CD14-positive monocyte (primary cell): ENCODE data around the gene ELMO1. TPM values are rescaled to one million over a fixed set of nuclear protein-coding genes. Genes with fewer than 3 reads are reported as not detected.

Experiments used
- DNase-seq, 3 donors: peaks; one replicate each; pipeline ENCODE4 v3.0.0-alpha.2; 2011 to 2022
- H2AFZ ChIP-seq: 2 replicates; pipeline ENCODE4 v1.6.0; 2012; ENCODE audit warnings: mild to moderate bottlenecking, low read depth, low read length, inconsistent platforms; ENCODE audit not compliant: insufficient read depth, poor library complexity, severe bottlenecking
- H3K27ac ChIP-seq, 2 donors: 1 replicate in 1 of 2; 2 replicates in 1 of 2; pipeline ENCODE4 v1.5.1; 2012 to 2013; ENCODE audit warnings: low read length in 2 of 2, control low read depth in 1 of 2, inconsistent platforms in 1 of 2, low read depth in 1 of 2, mild to moderate bottlenecking in 1 of 2
- H3K27me3 ChIP-seq, 2 donors: one replicate each; pipeline versions ENCODE4 v1.6.0 to v1.6.1; 2011 to 2013; ENCODE audit warnings: low read length in 2 of 2; ENCODE audit not compliant: control insufficient read depth in 2 of 2, insufficient read depth in 2 of 2
- H3K36me3 ChIP-seq, 2 donors: replicated peaks in 1 of 2; 1 replicate in 1 of 2; 2 replicates in 1 of 2; pipeline versions ENCODE4 v1.5.1 to v1.6.1; 2012 to 2013; ENCODE audit warnings: low read length in 2 of 2, control low read depth in 1 of 2, inconsistent platforms in 1 of 2, mild to moderate bottlenecking in 1 of 2; ENCODE audit not compliant: insufficient read depth in 2 of 2, control insufficient read depth in 1 of 2
- H3K4me1 ChIP-seq, 2 donors: 1 replicate in 1 of 2; 2 replicates in 1 of 2; pipeline versions ENCODE4 v1.5.1 to v1.6.1; 2012 to 2013; ENCODE audit warnings: low read length in 2 of 2, control low read depth in 1 of 2, inconsistent platforms in 1 of 2, mild to moderate bottlenecking in 1 of 2, moderate library complexity in 1 of 2; ENCODE audit not compliant: insufficient read depth in 2 of 2, control insufficient read depth in 1 of 2
- H3K4me2 ChIP-seq: replicated peaks from 2 replicates; pipeline ENCODE3; 2012; ENCODE audit warnings: low read length, moderate library complexity, mild to moderate bottlenecking; ENCODE audit not compliant: poor library complexity, severe bottlenecking; ENCODE audit errors: extremely low read depth
- H3K4me3 ChIP-seq, 3 experiments: fragments of 200-600 bp in 1 of 3; sonication (generic) in 1 of 3; replicated peaks in 1 of 3; 1 replicate in 2 of 3; 2 replicates in 1 of 3; pipeline ENCODE4 v1.5.1; 2011 to 2013; ENCODE audit warnings: low read length in 3 of 3, mild to moderate bottlenecking in 3 of 3, control low read depth in 2 of 3, low read depth in 2 of 3, inconsistent platforms in 1 of 3, moderate library complexity in 1 of 3
- H3K79me2 ChIP-seq: 2 replicates; pipeline ENCODE4 v1.6.0; 2012; ENCODE audit warnings: mild to moderate bottlenecking, control low read depth, inconsistent platforms, low read length, moderate library complexity; ENCODE audit not compliant: insufficient read depth
- H3K9ac ChIP-seq: 2 replicates; pipeline ENCODE4 v1.6.0; 2017; ENCODE audit warnings: low read length, mild to moderate bottlenecking; ENCODE audit not compliant: insufficient read depth, poor library complexity, severe bottlenecking
- H3K9me3 ChIP-seq, 2 donors: replicated peaks in 1 of 2; 1 replicate in 1 of 2; 2 replicates in 1 of 2; pipeline versions ENCODE4 v1.5.1 to v1.6.1; 2012 to 2013; ENCODE audit warnings: low read length in 2 of 2, control low read depth in 1 of 2; ENCODE audit not compliant: control insufficient read depth in 1 of 2, insufficient read depth in 1 of 2
- H4K20me1 ChIP-seq: 2 replicates; pipeline ENCODE4 v1.6.0; 2012; ENCODE audit warnings: mild to moderate bottlenecking, low read length, control low read depth, moderate library complexity; ENCODE audit not compliant: insufficient read depth
- H3K27ac Mint-ChIP-seq, 7 donors: one replicate each; pipeline ENCODE4 v1.8.0; 2020; ENCODE audit warnings: mild to moderate bottlenecking in 7 of 7, mixed read lengths in 7 of 7, moderate library complexity in 6 of 7, inconsistent platforms in 2 of 7
- H3K27me3 Mint-ChIP-seq, 3 donors: one replicate each; pipeline ENCODE4 v1.8.0; 2021 to 2022; ENCODE audit warnings: low read depth in 3 of 3, mild to moderate bottlenecking in 3 of 3, mixed read lengths in 3 of 3, moderate library complexity in 3 of 3, inconsistent platforms in 1 of 3
- H3K36me3 Mint-ChIP-seq, 2 donors: one replicate each; pipeline ENCODE4 v1.8.0; 2020; ENCODE audit warnings: mixed read lengths in 2 of 2, inconsistent platforms in 1 of 2, mild to moderate bottlenecking in 1 of 2
- H3K4me1 Mint-ChIP-seq: one replicate; pipeline ENCODE4 v1.8.0; 2020; ENCODE audit warnings: mild to moderate bottlenecking, mixed read lengths
- H3K4me3 Mint-ChIP-seq, 2 donors: one replicate each; pipeline ENCODE4 v1.8.0; 2020; ENCODE audit warnings: mild to moderate bottlenecking in 2 of 2, mixed read lengths in 2 of 2, moderate library complexity in 1 of 2
- H3K9me3 Mint-ChIP-seq, 7 donors: one replicate each; pipeline ENCODE4 v1.8.0; 2020 to 2022; ENCODE audit warnings: mixed read lengths in 7 of 7, mild to moderate bottlenecking in 6 of 7, moderate library complexity in 6 of 7, inconsistent platforms in 2 of 7
- WGBS: methylation state at CpG from one replicate; pipeline ENCODE4 v1.1.5; 2013; ENCODE audit warnings: missing lambda C conversion rate; ENCODE audit not compliant: insufficient coverage; 5-methylcytosine and 5-hydroxymethylcytosine counted together
- intact Hi-C, 2 donors: fragments of 100-400 bp; cut with micrococcal nuclease; formaldehyde crosslinking; loops; one replicate each; pipeline versions ENCODE4 v1.15.0 to v1.15.1; 2023
- polyA plus RNA-seq, 3 donors: library from polyadenylated mRNA; depleted of rRNA in 1 of 3; unstranded in 2 of 3; stranded (reverse) in 1 of 3; fragments of 300-500 nt in 2 of 3; fragments of >200 nt in 1 of 3; fragmentation: Illumina TruSeq in 2 of 3; gene quantifications; 1 replicate in 2 of 3; 2 replicates in 1 of 3; pipeline ENCODE4 v1.2.3, GENCODE V29; 2012 to 2021
- TF ChIP-seq, protein P1 (sequence below): fragments of 200-600 bp; IDR thresholded peaks from one replicate; pipeline ENCODE4 v1.8.0; 2022; ENCODE audit warnings: antibody characterized with exemption, mild to moderate bottlenecking

The ELMO1 gene
- polyA plus RNA-seq, 3 donors = 46.6 to 50.2 (median 46.7) TPM

DNA sequence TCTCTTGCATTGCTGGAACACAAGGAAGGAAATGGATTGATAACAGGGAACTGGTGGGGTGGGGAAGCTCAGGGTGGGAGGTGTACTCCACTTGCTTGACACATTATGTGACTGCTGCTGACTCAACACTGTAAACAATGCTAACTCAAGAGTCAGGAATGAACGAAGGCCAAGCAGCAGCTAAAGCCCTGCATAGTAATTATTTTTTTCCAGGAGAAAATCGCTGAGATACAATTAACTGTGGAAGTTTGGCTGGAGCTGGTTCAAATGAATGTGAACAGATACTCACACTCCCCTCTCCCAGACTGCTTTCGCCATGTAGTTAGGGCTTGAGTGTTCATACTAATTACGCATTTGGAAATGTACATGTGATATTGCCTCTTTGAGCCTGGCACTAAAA, 553.5 kb downstream of the ELMO1 start:
- intact Hi-C loops = no loop called here
- Histone ChIP-seq H3K36me3 (peaks cover 31 to 60% of the 10 kb centered on the region in 2 donors), H3K79me2 (no peaks in the 10 kb centered on the region), H3K27ac (no peak overlapping the region), H3K9me3 (no peaks in the 10 kb centered on the region), H2AFZ (no peak overlapping the region), H4K20me1 (peaks cover 7% of the 10 kb centered on the region), H3K4me3 (no peak overlapping the region), H3K4me2 (no peak overlapping the region), H3K4me1 (no peaks in the 10 kb centered on the region), H3K9ac (no peak overlapping the region), H3K27me3 (no peaks in the 10 kb centered on the region)
- Mint-ChIP-seq H3K36me3 (peaks cover 54 to 56% of the 10 kb centered on the region in 2 donors), H3K27ac (no peak overlapping the region), H3K4me1 (no peaks in the 10 kb centered on the region), H3K9me3 (peaks cover 0 to 3% (median 0%) of the 10 kb centered on the region in 7 donors), H3K27me3 (no peaks in the 10 kb centered on the region), H3K4me3 (no peak overlapping the region)
- no peak for DNase-seq
- TF ChIP-seq, protein P1, sequence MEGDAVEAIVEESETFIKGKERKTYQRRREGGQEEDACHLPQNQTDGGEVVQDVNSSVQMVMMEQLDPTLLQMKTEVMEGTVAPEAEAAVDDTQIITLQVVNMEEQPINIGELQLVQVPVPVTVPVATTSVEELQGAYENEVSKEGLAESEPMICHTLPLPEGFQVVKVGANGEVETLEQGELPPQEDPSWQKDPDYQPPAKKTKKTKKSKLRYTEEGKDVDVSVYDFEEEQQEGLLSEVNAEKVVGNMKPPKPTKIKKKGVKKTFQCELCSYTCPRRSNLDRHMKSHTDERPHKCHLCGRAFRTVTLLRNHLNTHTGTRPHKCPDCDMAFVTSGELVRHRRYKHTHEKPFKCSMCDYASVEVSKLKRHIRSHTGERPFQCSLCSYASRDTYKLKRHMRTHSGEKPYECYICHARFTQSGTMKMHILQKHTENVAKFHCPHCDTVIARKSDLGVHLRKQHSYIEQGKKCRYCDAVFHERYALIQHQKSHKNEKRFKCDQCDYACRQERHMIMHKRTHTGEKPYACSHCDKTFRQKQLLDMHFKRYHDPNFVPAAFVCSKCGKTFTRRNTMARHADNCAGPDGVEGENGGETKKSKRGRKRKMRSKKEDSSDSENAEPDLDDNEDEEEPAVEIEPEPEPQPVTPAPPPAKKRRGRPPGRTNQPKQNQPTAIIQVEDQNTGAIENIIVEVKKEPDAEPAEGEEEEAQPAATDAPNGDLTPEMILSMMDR = no peak
- no CpG with 5 or more reads among the region's 4 CpGs for WGBS

DNA sequence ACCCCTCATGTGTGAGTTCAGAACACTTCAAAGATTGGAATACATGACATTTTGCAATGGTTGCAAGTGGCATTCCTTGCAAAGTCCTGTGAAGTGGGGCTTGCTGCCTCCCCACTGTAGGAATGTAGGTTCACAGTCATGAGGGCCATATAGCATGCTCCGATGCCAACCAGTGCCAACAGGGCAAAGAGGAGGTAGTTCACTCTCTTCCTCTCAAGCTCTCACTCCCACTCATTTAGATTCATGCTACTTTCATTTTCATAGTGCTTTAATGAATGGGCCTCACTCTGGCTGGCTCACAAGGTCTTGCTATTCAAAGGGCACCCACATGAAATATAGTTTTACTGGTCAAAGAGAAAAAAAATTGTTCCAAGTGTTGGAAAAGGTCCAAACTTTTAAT, 554.5 kb downstream of the ELMO1 start:
- no peak for DNase-seq
- Histone ChIP-seq H3K36me3 (peaks cover 31 to 70% of the 10 kb centered on the region in 2 donors), H3K4me3 (no peak overlapping the region), H3K9me3 (no peaks in the 10 kb centered on the region), H3K27me3 (no peaks in the 10 kb centered on the region), H3K79me2 (no peaks in the 10 kb centered on the region), H3K4me2 (no peak overlapping the region), H3K4me1 (no peaks in the 10 kb centered on the region), H4K20me1 (peaks cover 10% of the 10 kb centered on the region), H2AFZ (no peak overlapping the region), H3K9ac (no peak overlapping the region), H3K27ac (no peak overlapping the region)
- TF ChIP-seq, protein P1 = no peak
- no CpG with 5 or more reads among the region's 1 CpG for WGBS
- peaks cover 0 to 3% (median 0%) of the 10 kb centered on the region in 7 donors for H3K9me3 Mint-ChIP-seq
- H3K4me1 Mint-ChIP-seq = no peaks in the 10 kb centered on the region
- no peak overlapping the region for H3K4me3 Mint-ChIP-seq
- intact Hi-C loops = no loop called here
- H3K36me3 Mint-ChIP-seq = peaks cover 57 to 60% of the 10 kb centered on the region in 2 donors
- H3K27ac Mint-ChIP-seq = no peak overlapping the region
- no peaks in the 10 kb centered on the region for H3K27me3 Mint-ChIP-seq
